ENCODE data around the gene EMCN. TPM values are rescaled to one million over a fixed set of nuclear protein-coding genes. Genes with fewer than 3 reads are reported as not detected.

The EMCN gene
- polyA plus RNA-seq, 1 experiment, result 0.11 TPM

DNA sequence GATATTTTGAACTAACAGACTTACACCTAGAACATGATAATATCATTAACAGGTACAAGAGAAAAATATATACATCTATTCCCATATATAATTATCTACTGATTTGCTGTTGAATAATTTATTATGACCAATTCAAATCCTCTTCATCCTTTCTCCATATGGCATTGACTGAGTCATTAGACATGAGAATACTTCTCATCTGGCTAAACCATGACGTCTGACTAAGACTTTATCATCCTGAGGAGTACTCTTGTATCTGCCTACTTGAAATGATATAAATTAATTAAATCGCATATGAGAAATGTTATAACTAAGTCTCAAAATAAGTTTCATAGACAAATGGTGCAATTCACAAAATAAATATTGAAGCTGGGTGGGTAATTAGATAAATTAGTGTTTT is 67.4 kb downstream of the EMCN start:
- no peak overlapping the region for H3K4me3 ChIP-seq (ENCODE audit: low read depth, low read length)
- H3K27me3 ChIP-seq (ENCODE audit: control insufficient read depth, insufficient read depth, low read length), result no peaks in the 10 kb centered on the region
- no peaks in the 10 kb centered on the region for H3K36me3 ChIP-seq (ENCODE audit: control insufficient read depth, insufficient read depth, low read length)
- TF ChIP-seq, protein P1, sequence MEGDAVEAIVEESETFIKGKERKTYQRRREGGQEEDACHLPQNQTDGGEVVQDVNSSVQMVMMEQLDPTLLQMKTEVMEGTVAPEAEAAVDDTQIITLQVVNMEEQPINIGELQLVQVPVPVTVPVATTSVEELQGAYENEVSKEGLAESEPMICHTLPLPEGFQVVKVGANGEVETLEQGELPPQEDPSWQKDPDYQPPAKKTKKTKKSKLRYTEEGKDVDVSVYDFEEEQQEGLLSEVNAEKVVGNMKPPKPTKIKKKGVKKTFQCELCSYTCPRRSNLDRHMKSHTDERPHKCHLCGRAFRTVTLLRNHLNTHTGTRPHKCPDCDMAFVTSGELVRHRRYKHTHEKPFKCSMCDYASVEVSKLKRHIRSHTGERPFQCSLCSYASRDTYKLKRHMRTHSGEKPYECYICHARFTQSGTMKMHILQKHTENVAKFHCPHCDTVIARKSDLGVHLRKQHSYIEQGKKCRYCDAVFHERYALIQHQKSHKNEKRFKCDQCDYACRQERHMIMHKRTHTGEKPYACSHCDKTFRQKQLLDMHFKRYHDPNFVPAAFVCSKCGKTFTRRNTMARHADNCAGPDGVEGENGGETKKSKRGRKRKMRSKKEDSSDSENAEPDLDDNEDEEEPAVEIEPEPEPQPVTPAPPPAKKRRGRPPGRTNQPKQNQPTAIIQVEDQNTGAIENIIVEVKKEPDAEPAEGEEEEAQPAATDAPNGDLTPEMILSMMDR (IDR thresholded peaks at IDR 0.05; ENCODE audit: insufficient read depth, low read depth, low read length), result no peak
- CTCF ChIA-PET, result no interaction called here
- no peak for DNase-seq (ENCODE audit: low read depth)
- POLR2A ChIA-PET, result no interaction called here

DNA sequence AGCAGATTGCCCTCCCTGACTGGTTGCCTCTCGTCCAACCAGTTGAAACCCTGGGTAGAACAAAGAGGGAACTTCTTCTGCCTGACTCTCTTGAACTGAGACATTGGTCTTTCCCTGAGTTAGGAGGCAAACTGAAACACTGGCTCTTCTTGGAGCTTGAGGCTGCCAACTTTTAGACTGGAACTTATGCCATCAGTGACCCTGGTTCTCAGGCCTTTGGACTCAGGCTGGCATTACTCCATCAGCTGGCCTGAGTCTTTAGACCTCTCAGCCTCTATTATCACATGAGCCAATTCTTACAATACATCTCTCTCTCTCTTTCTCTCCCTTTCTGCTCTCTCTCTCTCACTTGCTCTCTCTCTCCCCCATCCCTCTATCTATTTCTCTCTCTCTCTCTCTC is 86.4 kb downstream of the EMCN start:
- TF ChIP-seq, protein P1 (IDR thresholded peaks at IDR 0.05; ENCODE audit: insufficient read depth, low read depth, low read length), result no peak
- CTCF ChIA-PET, result no interaction called here

DNA sequence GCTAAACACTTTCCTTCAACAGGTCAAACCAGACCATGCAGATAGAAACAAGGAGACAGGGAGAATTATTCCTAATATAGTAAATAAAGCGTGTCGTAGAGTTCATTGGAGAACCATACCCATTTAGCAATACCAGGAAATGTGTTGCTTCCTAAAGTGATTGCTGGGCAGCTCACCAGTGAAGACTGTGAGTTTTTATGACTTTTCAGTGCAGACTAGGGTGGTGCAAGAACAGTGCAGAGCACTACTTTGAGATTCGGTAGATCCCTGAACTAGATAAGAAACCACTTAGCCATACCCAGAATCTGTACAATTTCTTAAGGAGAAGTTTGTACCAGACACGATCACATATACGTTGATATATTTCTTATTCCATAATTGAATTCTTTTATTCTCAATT is 87.4 kb downstream of the EMCN start:
- TF ChIP-seq, protein P1 (IDR thresholded peaks at IDR 0.05; ENCODE audit: insufficient read depth, low read depth, low read length), result no peak
- no peaks in the 10 kb centered on the region for H3K36me3 ChIP-seq (ENCODE audit: control insufficient read depth, insufficient read depth, low read length)
- H3K4me3 ChIP-seq (ENCODE audit: low read depth, low read length), result no peak overlapping the region
- DNase-seq (ENCODE audit: low read depth), result no peak
- ChIA-PET CTCF (no interaction called here), POLR2A (no interaction called here)
- no peaks in the 10 kb centered on the region for H3K27me3 ChIP-seq (ENCODE audit: control insufficient read depth, insufficient read depth, low read length)

More for the DNA sequence above, 86.4 kb downstream of the EMCN start:
- DNase-seq (ENCODE audit: low read depth), result no peak
- Histone ChIP-seq H3K4me3 (ENCODE audit: low read depth, low read length) (no peak overlapping the region), H3K36me3 (ENCODE audit: control insufficient read depth, insufficient read depth, low read length) (no peaks in the 10 kb centered on the region), H3K27me3 (ENCODE audit: control insufficient read depth, insufficient read depth, low read length) (no peaks in the 10 kb centered on the region)
- POLR2A ChIA-PET, result no interaction called here

DNA sequence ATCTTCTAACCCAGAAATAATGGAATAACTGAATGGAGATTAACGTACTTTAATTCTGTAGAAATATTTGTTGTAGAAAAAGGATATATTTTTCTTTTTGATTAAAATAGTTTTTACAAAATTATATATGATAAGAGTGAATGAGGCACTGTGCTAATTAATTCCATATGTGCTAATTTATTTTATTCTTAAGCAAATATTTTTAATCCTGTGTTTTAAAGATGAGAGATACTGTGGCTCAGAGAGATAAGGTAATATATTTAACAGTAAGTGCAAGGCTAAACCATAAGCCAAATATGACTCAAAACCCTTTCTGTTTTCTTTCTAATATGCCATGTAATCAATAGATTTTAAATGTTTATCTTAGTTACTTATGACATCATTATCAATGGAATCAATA is 88.2 kb downstream of the EMCN start:
- TF ChIP-seq, protein P1 (IDR thresholded peaks at IDR 0.05; ENCODE audit: insufficient read depth, low read depth, low read length), result no peak
- H3K27me3 ChIP-seq (ENCODE audit: control insufficient read depth, insufficient read depth, low read length), result no peaks in the 10 kb centered on the region
- no peak overlapping the region for H3K4me3 ChIP-seq (ENCODE audit: low read depth, low read length)
- CTCF ChIA-PET, result no interaction called here
- DNase-seq (ENCODE audit: low read depth), result no peak
- POLR2A ChIA-PET, result no interaction called here
- no peaks in the 10 kb centered on the region for H3K36me3 ChIP-seq (ENCODE audit: control insufficient read depth, insufficient read depth, low read length)

DNA sequence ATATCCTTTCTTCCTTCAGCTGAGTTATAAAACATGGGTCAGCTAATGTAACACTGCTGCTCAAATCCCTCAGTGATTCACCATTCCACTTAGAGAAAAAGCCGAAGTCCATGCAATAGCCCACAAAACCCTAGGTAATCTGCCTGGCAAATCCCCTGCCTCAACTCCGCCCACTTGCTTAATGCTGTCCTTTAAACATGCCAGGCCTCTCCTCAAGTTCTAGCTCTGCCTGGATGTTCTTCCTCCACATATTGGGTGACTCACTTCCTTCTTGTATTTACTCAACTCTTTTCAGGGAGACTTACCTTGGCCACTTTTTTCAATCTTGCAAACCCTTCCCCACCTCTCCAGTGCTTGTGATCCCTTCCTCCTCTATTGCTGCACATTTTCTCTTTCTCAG is 89.8 kb downstream of the EMCN start:
- no peaks in the 10 kb centered on the region for H3K27me3 ChIP-seq (ENCODE audit: control insufficient read depth, insufficient read depth, low read length)
- ChIA-PET POLR2A (interaction anchor here (0.6 kb wide), 1 partner anchor 156 kb away, joined by 3 read pairs; no protein-coding TSS in a partner anchor), CTCF (interaction anchor here (1.4 kb wide), 1 partner anchor 14 kb away, joined by 3 read pairs; no protein-coding TSS in a partner anchor)
- H3K36me3 ChIP-seq (ENCODE audit: control insufficient read depth, insufficient read depth, low read length), result no peaks in the 10 kb centered on the region
- no peak overlapping the region for H3K4me3 ChIP-seq (ENCODE audit: low read depth, low read length)
- DNase-seq (ENCODE audit: low read depth), result no peak
- TF ChIP-seq, protein P1 (IDR thresholded peaks at IDR 0.05; ENCODE audit: insufficient read depth, low read depth, low read length), result no peak

Data from BJ (cell line).